GM19035 (cell line): ENCODE results near the gene TGDS.

Experiments used
- ATAC-seq: cut with Tn5 transposase; IDR thresholded peaks from one replicate; pipeline ENCODE4 v1.9.1; 2021; ENCODE audit not compliant: unreplicated experiment

The TGDS gene

GRCh38 chr13:94601446-94602431 lies 5.8 kb upstream of the TGDS start, which contains the start of gene GPR180:
Gene GPR180, plus strand, starts transcription at chr13:94601857. Its CDS starts 71 bp downstream, at chr13:94601928.
- ATAC-seq: peak; percentile 99

GRCh38 chr13:94599877-94600276 lies 3.9 kb upstream of the TGDS start:
- ATAC-seq: no peak

- no peak for ATAC-seq
These were observed 2.3 kb upstream of the TGDS start for GRCh38 chr13:94598281-94598680.

- ATAC-seq: no peak
These were observed 621 bp upstream of the TGDS start for GRCh38 chr13:94596575-94596971.

GRCh38 chr13:94595001-94595949 lies 677 bp downstream of the TGDS start:
- peak; percentile 56 for ATAC-seq

GRCh38 chr13:94590744-94591143 lies 5.2 kb downstream of the TGDS start:
- no peak for ATAC-seq

GRCh38 chr13:94588541-94588940 lies 7.4 kb downstream of the TGDS start:
- ATAC-seq: no peak

GRCh38 chr13:94586371-94586770 lies 9.6 kb downstream of the TGDS start:
- ATAC-seq: no peak

GRCh38 chr13:94585543-94586101 lies 10.3 kb downstream of the TGDS start:
- no peak for ATAC-seq

GRCh38 chr13:94583926-94584325 lies 12.0 kb downstream of the TGDS start:
- ATAC-seq: no peak

- no peak for ATAC-seq
These were observed 16.9 kb downstream of the TGDS start for GRCh38 chr13:94579063-94579462.

GRCh38 chr13:94569615-94570014 lies 26.3 kb downstream of the TGDS start:
- ATAC-seq: no peak

GRCh38 chr13:94568443-94568842 lies 27.5 kb downstream of the TGDS start:
- no peak for ATAC-seq

GRCh38 chr13:94567581-94567980 lies 28.4 kb downstream of the TGDS start:
- ATAC-seq: no peak

GRCh38 chr13:94561126-94561525 lies 34.8 kb downstream of the TGDS start:
- ATAC-seq: no peak

GRCh38 chr13:94560116-94560515 lies 35.8 kb downstream of the TGDS start:
- ATAC-seq: no peak

GRCh38 chr13:94559222-94559795 lies 36.6 kb downstream of the TGDS start:
- ATAC-seq: no peak

GRCh38 chr13:94558716-94559115 lies 37.2 kb downstream of the TGDS start:
- no peak for ATAC-seq

GRCh38 chr13:94557684-94558235 lies 38.2 kb downstream of the TGDS start:
- no peak for ATAC-seq

GRCh38 chr13:94556621-94557020 lies 39.3 kb downstream of the TGDS start:
- ATAC-seq: no peak
